T-helper 1 cell treated with Interleukin-12 subunit alpha and Interleukin-12 subunit beta and Interleukin-4 antibody, amounts not matched to agents 30 ng/mL and 1 ng/mL, for 36 hours (primary cell): ENCODE results near the gene MYO3B. TPM values are rescaled to one million over a fixed set of nuclear protein-coding genes. Genes with fewer than 3 reads are reported as not detected.
"Not testable (repeated sequence)": the region's sequence is repeated elsewhere in the genome, so short reads cannot be mapped to it uniquely, and the experiment has no call there.

Source experiments
- intact Hi-C: fragments of 100-400 bp; cut with micrococcal nuclease; formaldehyde crosslinking; loops from one replicate; pipeline ENCODE4 v1.15.1; 2024
- total RNA-seq: library from RNA; stranded (reverse); gene quantifications from 2 replicates; pipeline ENCODE4 v1.2.3, GENCODE V29; 2022

MYO3B gene
- total RNA-seq, 1 donor from 2014 or later: 0.78 TPM

GRCh38 chr2:170212625-170213280 is 34.8 kb downstream of the MYO3B start:
- intact Hi-C loops: no loop called here

GRCh38 chr2:170213281-170213625 is 35.3 kb downstream of the MYO3B start:
- intact Hi-C loops: not testable (repeated sequence)

- intact Hi-C loops: no loop called here
Observed at GRCh38 chr2:170213651-170214050, 35.7 kb downstream of the MYO3B start.

- intact Hi-C loops: no loop called here
Observed at GRCh38 chr2:170214309-170214948, 36.5 kb downstream of the MYO3B start.

- intact Hi-C loops: no loop called here
Observed at GRCh38 chr2:170215021-170215420, 37.1 kb downstream of the MYO3B start.

- intact Hi-C loops: no loop called here
Observed at GRCh38 chr2:170216428-170216827, 38.5 kb downstream of the MYO3B start.

GRCh38 chr2:170216981-170217380 is 39.0 kb downstream of the MYO3B start:
- intact Hi-C loops: no loop called here

GRCh38 chr2:170217778-170218251 is 39.9 kb downstream of the MYO3B start:
- intact Hi-C loops: no loop called here

GRCh38 chr2:170218456-170218855 is 40.5 kb downstream of the MYO3B start:
- intact Hi-C loops: no loop called here

GRCh38 chr2:170218931-170219330 is 41.0 kb downstream of the MYO3B start:
- intact Hi-C loops: no loop called here

GRCh38 chr2:170221317-170222288 is 43.7 kb downstream of the MYO3B start:
- intact Hi-C loops: loop anchor here (10.0 kb wide), 1 partner anchor 287 kb away; no protein-coding TSS in a partner anchor

GRCh38 chr2:170222298-170222697 is 44.4 kb downstream of the MYO3B start:
- intact Hi-C loops: loop anchor here (10.0 kb wide), 1 partner anchor 287 kb away; no protein-coding TSS in a partner anchor

- intact Hi-C loops: loop anchor here (10.0 kb wide), 1 partner anchor 288 kb away; no protein-coding TSS in a partner anchor
Observed at GRCh38 chr2:170222842-170223241, 44.9 kb downstream of the MYO3B start.

GRCh38 chr2:170224692-170225294 is 46.8 kb downstream of the MYO3B start:
- intact Hi-C loops: loop anchor here (10.0 kb wide), 1 partner anchor 290 kb away; no protein-coding TSS in a partner anchor

GRCh38 chr2:170226216-170226615 is 48.3 kb downstream of the MYO3B start:
- intact Hi-C loops: loop anchor here (10.0 kb wide), 1 partner anchor 291 kb away; no protein-coding TSS in a partner anchor

- intact Hi-C loops: loop anchor here (10.0 kb wide), 1 partner anchor 293 kb away; no protein-coding TSS in a partner anchor
Observed at GRCh38 chr2:170227507-170227947, 49.6 kb downstream of the MYO3B start.

- intact Hi-C loops: loop anchor here (10.0 kb wide), 1 partner anchor 293 kb away; no protein-coding TSS in a partner anchor
Observed at GRCh38 chr2:170227951-170228350, 50.0 kb downstream of the MYO3B start.

GRCh38 chr2:170228429-170228828 is 50.5 kb downstream of the MYO3B start:
- intact Hi-C loops: loop anchor here (10.0 kb wide), 1 partner anchor 294 kb away; no protein-coding TSS in a partner anchor

GRCh38 chr2:170229125-170229524 is 51.2 kb downstream of the MYO3B start:
- intact Hi-C loops: loop anchor here (10.0 kb wide), 1 partner anchor 294 kb away; no protein-coding TSS in a partner anchor

GRCh38 chr2:170229744-170230143 is 51.8 kb downstream of the MYO3B start:
- intact Hi-C loops: loop anchor here (10.0 kb wide), 1 partner anchor 295 kb away; no protein-coding TSS in a partner anchor
